ENCODE results near the gene NTNG2.
A peak's percentile ranks its signal among the peaks of the same experiment; 100 is the strongest.

Gene NTNG2

DNA sequence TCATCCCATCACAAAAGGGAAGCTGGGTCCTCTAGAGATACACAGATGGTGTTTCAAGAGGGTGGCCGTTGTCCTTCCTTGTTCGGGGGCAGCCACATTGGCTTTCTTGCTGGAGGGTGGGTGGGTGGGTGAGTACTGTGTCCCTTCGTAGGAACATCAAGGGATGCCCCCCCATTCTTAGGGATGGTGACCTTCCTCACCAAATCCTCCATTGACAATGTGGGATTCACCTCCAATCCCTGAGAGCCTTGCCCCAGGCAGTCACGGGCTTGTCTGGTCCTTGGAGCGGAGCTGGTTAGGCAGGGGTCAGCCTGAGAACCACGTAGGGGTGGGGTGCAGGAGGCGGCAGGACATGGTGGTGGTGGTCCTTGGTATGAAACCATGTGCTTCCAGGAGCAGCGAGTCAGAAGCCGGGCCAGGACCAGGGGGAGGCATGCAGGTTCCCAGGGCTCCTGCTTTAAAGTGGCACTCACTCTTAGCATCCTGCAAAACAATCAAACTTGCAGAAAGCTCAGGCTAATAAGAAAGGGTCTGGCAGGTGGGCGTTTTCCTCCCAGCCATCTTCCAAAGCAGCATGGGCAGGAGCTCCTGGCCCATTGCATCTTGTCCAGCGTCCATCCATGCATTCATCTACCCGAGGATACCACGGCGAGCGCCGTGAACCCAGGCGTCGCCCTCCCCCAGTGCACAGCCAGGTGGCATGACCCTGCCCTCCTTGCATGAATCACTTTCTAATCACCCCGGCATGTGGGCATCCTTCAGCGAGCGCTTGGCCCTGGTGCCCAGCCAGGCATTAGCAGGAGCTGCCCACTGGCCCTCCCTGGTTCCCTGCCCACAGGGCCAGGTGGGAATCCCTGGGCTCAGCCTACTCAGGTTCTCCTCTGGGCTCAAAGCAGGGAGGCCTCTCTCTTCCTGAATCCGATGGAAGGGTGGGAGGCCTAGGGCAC, 76.4 kb downstream of the NTNG2 start:
- DNase-seq: no peak

DNA sequence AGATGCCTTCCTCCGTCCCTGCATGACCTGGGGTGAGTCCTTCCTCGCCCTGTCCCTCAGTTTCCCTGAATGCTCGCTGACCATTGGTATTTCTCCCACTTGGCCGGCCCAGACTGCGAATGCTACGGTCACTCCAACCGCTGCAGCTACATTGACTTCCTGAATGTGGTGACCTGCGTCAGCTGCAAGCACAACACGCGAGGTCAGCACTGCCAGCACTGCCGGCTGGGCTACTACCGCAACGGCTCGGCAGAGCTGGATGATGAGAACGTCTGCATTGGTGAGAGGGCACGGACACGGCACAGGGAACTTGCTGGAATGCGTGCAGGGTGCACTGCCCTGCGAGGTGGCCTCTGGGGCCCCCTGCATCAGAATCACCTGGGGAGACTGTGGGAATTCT, 77.1 kb downstream of the NTNG2 start:
- no peak for DNase-seq

DNA sequence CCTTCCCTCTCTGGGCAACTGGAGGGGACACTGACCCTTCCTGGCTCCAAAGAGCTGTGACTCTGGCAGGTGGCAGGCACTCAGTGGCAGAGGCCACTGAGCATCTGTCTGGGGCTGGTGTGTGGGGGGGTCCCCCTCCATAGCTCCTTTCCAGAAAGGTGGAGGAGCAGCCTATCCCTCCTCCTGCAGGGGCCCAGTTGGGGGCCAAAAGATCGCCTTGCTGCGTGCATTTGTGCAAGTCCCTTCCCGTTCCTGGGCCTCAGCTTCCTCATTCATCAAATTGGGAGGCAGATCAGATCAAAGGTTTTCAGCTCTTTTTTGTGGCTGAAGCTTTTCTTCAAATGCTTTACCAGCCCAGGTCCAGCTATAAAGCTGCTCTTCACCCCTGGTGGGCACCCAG, 77.7 kb downstream of the NTNG2 start:
- DNase-seq: no peak

DNA sequence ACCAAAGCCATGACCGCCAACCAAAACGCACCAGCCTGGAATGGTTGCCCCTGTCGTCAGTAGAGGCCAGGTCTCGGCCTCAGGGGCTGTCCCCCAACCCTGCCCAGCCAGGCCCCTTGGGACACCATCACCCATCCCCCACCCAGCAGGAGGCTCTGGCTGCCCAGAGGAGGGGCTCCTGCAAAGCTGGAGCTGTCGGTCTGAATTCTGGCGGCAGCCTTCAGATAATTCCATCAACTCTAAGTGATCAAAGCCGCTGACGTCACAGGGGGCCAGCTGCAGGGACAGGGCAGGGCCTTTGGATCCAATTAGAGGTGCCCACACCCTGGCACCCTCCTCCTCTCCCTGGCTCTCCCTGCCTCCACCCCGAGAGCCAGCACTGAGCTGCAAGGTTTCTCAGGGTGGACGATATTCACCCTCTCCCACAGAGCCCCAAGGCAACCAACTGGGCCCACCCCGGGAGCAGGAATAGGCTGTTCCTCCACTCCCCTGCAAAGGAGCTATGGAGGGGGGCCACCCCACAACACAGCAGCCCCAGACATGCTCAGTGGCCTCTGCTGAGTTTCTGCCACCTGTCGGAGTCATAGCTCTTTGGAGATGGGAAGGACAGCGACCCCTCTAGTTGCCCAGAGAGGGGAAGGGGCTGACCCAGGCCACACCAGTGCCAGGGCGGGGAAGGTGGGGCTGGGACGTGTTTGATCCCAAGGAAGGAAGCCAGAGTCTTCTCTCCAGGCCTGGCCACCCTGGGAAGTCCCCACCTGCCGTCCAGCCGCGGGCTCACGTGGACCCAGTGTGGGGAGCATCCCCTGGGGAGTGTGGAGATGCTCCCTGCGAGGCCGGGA, 78.4 kb downstream of the NTNG2 start:
- no peak for DNase-seq

DNA sequence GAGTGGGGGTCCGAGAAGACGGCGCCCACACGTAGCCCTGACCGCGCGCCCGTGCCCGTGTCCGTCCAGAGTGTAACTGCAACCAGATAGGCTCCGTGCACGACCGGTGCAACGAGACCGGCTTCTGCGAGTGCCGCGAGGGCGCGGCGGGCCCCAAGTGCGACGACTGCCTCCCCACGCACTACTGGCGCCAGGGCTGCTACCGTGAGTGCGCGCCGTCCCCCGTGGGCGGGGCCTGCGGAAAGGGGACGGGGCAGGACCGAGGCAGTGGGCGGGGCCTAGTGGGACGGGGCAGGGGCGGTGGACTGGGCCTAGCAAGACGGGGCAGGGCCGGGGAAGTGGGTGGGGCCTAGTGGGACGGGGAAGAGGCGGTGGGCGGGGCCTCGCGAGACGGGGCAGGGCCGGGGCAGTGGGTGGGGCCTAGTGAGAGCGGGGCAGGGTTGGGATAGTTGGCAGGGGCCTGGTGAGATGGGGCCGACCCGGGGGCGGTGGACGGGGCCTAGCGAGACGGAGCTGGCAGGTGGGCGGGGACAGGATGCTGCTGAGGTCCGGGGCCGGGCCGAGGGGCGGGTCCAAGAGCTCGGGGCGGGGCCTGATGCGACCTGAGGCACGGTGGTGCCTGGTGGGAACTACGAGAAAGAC, 79.1 kb downstream of the NTNG2 start:
- peak; percentile 99 for DNase-seq

DNA sequence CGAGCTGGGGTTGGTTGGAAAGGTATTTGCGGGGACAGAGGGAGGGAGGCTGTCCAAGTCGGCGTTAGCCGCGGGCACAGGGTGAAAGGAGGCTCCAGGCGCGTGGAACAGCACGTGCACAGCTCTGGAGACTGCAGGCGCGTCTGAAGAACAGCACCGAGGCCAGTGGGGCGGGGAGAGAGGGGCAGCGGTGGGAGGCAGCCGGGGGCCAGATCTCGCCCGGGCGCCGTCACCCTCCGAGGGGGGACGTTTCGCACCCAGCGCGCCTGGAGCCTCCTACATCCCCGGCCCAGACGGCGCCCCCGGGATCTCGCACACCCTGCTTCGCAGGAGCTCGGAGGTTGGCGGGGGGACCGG, 79.6 kb downstream of the NTNG2 start:
- DNase-seq: no peak

DNA sequence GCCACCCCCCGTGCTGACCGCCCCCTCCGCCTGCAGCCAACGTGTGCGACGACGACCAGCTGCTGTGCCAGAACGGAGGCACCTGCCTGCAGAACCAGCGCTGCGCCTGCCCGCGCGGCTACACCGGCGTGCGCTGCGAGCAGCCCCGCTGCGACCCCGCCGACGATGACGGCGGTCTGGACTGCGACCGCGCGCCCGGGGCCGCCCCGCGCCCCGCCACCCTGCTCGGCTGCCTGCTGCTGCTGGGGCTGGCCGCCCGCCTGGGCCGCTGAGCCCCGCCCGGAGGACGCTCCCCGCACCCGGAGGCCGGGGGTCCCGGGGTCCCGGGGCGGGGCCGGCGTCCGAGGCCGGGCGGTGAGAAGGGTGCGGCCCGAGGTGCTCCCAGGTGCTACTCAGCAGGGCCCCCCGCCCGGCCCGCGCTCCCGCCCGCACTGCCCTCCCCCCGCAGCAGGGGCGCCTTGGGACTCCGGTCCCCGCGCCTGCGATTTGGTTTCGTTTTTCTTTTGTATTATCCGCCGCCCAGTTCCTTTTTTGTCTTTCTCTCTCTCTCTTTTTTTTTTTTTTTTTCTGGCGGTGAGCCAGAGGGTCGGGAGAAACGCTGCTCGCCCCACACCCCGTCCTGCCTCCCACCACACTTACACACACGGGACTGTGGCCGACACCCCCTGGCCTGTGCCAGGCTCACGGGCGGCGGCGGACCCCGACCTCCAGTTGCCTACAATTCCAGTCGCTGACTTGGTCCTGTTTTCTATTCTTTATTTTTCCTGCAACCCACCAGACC, 80.2 kb downstream of the NTNG2 start:
- DNase-seq: peak; percentile 71

DNA sequence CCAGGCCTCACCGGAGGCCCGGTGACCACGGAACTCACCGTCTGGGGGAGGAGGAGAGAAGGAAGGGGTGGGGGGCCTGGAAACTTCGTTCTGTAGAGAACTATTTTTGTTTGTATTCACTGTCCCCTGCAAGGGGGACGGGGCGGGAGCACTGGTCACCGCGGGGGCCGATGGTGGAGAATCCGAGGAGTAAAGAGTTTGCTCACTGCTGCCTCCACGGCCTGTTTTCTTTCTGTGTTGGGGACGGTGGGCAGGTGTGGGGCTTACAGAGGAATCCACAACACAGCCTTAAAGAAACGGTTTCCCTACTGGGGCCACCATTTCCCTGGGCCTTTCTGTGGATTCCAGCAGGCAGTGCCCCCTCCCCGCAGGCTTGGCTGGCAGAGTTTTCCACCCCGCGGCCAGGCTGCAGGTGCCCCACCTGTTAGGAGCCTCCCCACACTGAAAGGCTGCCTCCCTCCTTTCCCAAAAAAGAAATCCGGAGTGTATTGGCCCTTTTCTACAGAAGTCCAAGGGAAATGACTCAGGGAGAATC, 80.8 kb downstream of the NTNG2 start:
- peak; percentile 66 for DNase-seq

DNA sequence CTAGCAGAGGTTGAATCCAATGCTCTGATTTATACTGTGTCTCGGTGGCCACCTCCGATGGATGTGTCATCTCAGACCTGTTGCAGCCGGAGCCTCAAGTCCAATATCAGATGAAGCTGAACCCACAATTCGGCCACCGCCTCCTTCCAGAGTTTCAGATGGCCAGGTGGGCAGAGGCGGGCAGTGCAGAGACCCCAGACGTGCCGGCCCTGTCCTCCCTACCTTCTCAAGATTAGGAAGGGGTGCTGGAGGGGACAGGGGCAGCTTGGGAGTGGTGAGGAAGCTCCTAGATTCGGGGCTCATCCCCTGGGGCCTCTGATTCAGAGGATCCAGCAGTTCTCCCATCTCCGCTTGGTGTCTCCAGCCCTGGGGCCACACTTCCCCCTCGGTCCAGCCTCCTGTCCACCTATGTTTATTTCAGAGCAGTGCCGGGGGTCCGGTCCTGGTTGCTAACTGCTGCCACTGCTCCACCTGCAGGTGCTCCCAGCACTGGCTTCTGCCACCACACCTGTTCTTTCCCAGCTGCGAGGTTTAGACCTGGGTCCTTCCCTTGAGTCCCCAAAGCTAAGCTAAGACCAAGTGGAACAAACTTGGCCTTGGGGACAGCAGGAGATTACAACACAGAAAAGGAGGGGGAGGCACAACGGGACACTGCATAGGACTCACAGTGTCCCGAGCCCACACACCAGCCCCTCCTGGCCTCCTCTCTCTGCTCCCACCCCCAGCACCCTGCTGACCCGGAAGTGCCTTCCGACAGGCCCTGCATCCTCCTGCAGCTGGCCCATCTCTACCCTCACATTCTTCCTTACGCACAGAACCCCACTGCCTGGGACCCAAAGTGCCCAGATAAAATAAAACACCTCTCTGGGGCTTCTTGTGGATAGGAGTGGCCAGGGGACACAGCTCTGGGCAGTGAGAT, 81.6 kb downstream of the NTNG2 start:
- DNase-seq: no peak

DNA sequence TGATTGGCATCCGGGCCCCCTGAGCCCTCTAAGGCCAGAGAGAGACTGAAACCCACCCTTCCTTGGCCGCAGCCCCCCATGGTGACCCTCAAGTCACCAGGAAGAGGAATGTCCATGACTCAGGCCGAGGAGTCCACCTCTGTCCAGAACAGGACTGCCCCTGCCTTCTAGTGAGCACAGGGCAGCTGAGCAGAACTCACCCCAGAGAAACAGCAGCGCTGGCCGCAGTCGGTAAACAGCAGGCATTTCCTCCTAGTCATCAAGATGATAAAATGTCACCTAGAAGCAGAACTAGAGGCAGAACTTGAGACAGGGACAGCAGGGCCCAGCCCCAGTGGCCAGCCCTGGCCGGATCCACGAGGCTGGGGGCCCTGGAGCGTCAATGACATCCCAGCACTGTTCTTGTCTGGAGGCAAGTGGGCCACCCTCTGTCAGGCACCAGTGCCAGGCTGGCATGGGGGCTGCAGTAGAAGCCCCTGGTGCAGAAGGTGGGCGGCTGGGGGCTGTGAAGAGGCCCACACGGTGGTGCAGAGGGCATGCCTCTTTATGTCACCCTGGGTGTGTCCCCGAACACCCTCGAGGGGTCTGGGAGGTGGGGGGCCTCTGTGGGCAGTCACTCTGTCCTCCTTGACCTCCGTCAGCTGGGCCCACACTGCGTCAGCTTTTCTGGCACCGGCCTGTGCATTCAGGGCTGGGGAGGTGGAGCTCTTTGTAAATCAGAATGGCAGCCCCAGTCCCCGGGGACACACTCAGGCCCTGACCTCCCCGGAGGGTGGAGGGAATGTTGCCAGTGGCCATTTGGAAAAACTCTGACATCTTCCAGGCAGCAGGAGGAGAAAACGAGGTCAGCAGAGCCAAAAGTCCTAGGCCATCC, 83.0 kb downstream of the NTNG2 start:
- DNase-seq: no peak

DNA sequence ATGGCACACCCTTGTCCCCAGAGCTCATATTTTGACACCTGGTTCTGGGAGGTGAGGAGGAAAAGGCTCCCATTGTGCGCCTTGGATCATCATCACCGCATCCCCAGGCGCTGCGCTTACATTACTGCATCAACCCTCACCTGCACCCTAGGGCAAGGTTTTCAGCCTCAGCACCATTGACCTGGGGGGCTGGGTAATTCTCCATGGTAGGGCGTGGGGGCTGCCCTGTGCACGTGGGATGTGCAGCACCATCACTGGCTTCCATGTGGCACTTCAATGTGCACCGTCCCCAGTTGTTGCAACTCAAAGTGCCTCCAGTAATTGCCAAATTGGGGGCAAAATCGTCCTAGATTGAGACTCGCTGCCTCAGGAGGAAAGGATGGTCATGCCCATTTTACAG, 83.6 kb downstream of the NTNG2 start:
- DNase-seq: no peak

DNA sequence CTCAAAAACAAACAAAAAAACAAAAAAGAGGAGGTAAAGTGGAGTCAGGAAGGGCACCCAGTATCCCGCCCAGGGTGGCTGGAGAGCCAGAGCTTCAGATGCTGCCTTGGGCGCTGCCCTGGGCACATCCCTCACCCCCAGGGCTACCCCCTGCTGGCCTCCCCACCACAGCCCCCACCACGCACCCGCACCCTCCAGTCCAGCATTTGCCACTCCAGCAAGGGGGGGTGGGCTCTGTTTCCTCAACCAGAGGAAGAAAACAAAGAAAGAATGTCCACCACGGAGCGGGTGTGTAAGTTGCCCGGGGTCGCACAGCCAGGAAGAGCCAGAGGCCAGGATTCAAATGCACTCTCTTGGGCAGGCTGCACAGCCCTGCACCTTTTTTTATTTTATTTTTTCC, 86.1 kb downstream of the NTNG2 start:
- DNase-seq: no peak

DNA sequence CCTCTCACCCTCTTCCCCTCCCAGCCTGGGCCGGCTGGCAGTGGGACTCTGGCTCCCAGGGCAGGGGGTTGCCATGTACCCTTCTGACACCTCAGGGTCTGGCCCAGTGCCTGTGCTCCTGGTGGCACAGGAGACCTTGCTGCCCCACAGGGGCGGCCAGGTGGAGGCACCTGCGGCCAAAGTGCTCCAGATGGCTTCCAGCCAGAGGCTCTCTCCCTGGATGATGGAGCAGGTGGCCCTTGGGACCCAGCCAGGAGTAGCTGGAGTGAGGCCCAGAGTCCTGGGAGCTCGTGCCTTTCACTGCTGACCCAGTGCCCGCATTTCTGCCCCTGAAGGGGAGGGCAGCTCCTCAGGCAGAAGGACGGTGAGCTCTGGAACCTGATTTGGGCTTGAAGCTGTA, 87.3 kb downstream of the NTNG2 start:
- DNase-seq: no peak

DNA sequence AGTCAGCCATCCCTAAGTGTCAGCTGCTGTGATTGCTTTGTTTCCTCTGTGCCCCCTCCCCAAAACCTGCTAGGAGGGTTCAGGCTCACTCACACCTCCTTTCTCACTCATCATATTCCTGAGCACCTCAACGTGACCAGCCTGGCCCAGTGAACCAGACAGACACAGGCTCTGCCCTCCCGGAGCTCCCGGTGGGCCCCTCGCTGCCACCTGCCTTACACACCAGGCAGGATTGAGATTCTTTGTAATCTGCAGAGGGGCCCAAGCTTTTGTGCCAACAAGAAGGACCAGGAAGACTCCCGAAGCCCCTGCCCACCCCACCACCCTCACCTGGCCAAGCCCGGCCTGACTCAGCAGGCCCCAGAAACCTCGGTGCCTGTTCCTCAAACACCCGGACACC, 87.8 kb downstream of the NTNG2 start:
- DNase-seq: no peak

DNA sequence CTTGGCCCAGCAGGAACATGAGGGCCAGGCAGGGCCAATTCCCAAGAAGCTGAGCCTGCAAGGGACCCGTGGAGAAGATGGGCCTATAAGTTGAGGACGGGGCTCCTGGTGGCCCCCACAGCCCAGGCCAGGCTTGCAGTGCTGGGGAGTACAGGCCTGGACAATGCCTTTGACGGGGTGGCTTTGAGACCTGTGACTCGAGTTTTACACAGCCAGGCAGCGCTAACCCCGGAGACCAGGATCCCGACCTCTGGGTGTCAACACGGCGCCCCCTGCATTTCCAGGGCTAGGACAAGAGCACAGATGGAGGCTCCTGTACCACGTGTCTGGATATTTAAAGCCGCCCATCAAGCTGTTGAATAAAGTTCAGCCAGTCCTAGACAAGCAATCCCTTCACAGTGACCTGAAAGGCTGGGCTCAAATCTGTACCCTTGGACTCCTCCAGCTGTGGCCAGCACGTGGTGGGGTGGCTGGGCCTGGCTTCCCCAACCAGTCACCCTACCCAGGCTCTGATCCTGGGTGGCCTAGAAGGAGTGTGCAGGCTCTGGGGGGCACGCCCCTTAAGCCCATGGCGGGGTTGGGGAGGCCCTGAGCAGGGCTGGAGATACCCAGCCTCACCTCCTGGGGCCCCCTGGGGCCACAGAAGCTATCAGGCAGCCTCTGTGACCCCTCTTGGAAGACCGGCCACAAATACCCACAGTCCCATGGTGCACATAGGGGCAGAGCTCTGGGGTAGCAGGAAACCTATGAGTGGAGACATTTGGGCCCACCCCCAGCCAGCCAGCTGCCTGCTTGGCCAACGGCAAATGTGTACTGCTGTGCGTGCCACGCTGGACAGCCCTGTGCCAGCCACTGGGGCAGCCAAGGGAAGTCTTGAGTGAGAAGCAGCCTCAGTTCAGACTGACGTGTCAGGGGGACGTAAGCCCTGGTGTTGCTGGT, 88.7 kb downstream of the NTNG2 start:
- no peak for DNase-seq

DNA sequence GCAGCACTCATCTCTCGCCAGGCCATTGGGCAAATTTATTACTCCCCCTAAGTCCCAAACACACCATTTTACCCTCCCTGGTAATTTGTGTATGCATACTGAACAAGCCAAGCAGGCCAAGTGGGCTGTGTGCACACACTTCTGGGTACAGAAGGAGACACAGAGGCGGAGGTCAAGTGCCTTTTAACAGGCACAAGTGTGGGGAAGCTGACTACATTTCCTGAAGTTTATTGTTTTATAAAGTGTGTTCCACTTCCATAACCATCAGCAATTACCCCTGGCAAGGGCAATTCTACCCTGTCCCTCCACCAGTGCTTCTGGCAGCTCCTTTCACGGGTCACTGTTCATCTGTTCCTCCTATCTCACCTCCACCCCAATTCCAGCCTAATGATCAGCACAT, 99.0 kb downstream of the NTNG2 start:
- DNase-seq: no peak

DNA sequence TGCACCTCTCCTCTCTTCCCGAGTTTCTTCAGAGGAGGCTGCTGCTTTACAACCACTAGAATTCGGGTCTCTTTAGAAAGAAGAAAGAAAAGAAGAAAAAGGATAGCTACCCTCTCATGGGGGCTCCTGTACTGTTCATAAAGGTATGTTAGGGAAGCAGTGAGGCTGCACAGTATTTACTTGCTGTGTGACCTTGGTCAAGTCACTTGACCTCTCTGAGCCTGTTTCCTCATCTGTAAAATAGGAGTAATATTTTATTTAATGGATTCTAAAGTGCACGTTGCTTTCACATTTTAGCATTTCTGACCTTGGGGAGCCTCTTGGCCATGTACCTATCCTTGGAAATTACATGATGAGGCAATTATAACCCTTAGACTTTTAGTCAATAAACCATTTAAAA, 104.2 kb downstream of the NTNG2 start:
- no peak for DNase-seq

DNA sequence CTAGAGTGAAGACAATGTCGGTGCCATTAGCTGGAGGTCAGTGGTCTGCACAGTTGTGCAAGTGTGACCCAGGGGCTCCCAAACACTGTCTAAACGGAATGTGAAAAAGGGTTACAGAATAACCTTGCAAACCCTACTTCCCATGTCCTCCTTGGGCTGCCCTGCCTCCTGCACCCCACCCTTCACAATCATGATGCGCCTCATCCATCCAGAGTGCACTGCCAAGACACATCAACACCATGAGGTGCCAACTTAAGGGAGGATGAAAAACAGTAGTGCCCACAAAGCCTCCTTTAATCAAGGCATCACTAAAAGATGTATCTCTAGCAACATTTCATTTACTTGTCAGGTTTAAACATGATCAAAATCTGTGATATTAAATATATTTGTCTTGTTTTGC, 105.8 kb downstream of the NTNG2 start:
- DNase-seq: no peak

DNA sequence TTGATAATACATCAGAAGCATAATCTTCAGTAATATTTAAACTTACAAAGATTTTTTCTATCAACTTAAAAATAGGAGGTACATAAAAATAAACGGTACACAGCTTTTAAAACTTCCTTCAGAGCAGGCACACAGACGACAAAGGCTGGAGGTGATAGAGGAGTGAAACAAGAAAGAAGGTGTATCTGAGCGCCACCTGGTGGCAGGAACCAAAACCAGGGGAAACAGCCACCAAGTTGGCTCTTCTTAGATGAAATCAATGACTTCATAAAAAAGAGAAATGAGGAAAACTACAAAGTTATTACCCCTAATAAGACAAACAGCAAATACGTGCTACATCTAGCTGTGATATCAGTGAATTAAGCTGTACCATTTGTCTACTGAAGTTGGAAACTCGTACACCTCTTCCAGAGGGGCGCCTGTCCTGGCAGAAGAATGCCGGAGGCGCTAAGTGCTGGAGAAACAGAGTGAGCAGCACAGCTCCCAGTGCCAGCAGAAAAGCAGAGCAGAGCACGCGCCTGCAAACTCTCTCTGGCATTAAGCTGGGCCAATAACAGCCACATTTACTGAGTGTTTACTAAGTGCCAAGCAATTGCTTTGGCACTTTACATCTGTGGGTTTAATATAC, 107.0 kb downstream of the NTNG2 start:
- peak; percentile 84 for DNase-seq
